Psoas muscle (tissue), 8 donors: ENCODE data around the gene ATP13A5. TPM values are rescaled to one million over a fixed set of nuclear protein-coding genes. Genes with fewer than 3 reads are reported as not detected.

ENCODE experiments used
- ATAC-seq, 4 donors: fragments of 200-7000 bp; cut with Tn5 transposase; one replicate each; pipeline ENCODE4 v1.9.1; 2020; ENCODE audit warnings: moderate library complexity in 3 of 4, mild to moderate bottlenecking in 2 of 4
- DNase-seq, 2 donors: peaks; one replicate each; pipeline ENCODE4 v3.0.0-alpha.2; 2020
- H3K27ac ChIP-seq: fragments of 200-600 bp; one replicate; pipeline ENCODE4 v1.8.0; 2022
- H3K27me3 ChIP-seq, 3 donors: fragments of 200-600 bp in 1 of 3; one replicate each; pipeline versions ENCODE4 v1.6.1 to v1.8.0; 2013 to 2022; ENCODE audit warnings: low read length in 2 of 3, mild to moderate bottlenecking in 2 of 3, moderate library complexity in 1 of 3; ENCODE audit not compliant: insufficient read depth in 3 of 3
- H3K36me3 ChIP-seq, 2 donors: fragments of 200-600 bp in 1 of 2; one replicate each; pipeline versions ENCODE4 v1.6.1 to v1.8.0; 2013 to 2022; ENCODE audit warnings: low read depth in 1 of 2, mild to moderate bottlenecking in 1 of 2, moderate library complexity in 1 of 2; ENCODE audit not compliant: insufficient read depth in 1 of 2
- H3K4me1 ChIP-seq: fragments of 200-600 bp; one replicate; pipeline ENCODE4 v1.8.0; 2022
- H3K4me3 ChIP-seq: fragments of 200-600 bp; one replicate; pipeline ENCODE4 v1.8.0; 2022; ENCODE audit warnings: mild to moderate bottlenecking
- H3K9me3 ChIP-seq: fragments of 200-600 bp; one replicate; pipeline ENCODE4 v1.8.0; 2022
- WGBS, 3 donors: extraction: QIAGEN DNeasy Blood & Tissue Kit; methylation state at CpG; one replicate each; pipeline versions ENCODE4 v1.1.6 to v1.1.7; 2013; 5-methylcytosine and 5-hydroxymethylcytosine counted together
- intact Hi-C, 2 donors: fragments of 100-400 bp; cut with DNase I; formaldehyde crosslinking; loops; one replicate each; pipeline versions ENCODE4 v1.11.0 to v1.14.2; 2022
- polyA plus RNA-seq, 3 donors: library from polyadenylated mRNA; stranded (reverse); fragments of 200-250 nt; gene quantifications; one replicate each; pipeline ENCODE4 v1.2.3, GENCODE V29; 2013
- total RNA-seq, 4 donors: library from RNA; stranded (reverse); fragmentation: NEBNext Ultra II Directional in 2 of 4; extraction: Animal tissue kit (Norgen Biotek cat#: 25700) in 2 of 4; gene quantifications; one replicate each; pipeline versions ENCODE4 v1.2.1 to v1.2.4, GENCODE V29; 2021 to 2023
- TF ChIP-seq, protein P1 (sequence below): fragments of 200-600 bp; IDR thresholded peaks from one replicate; pipeline ENCODE4 v1.8.0; 2022; ENCODE audit warnings: antibody characterized with exemption
- donor health status: healthy with polysubstance abuse.
- donor health status: DM: no; HTN: no; CAD: no; lungs with moderate emphysema.
- donor health status: Bipolar disorder and iron deficiency.
- donor health status: healthy.
- donor health status: DM: yes; HTN: yes; CAD: no.
- donor health status: DM: no; HTN: no; CAD: no.
- donor health status: DM: no; HTN: no; CAD: no.
- donor health status: DM: yes; HTN: yes; CAD: no.

Gene ATP13A5
- total and polyA plus RNA-seq, 7 donors = 0.07 TPM; not detected in 6

- ATAC-seq (no peak), DNase-seq (no peak)
- Histone ChIP-seq H3K4me1 (peaks cover 22% of the 10 kb centered on the region), H3K4me3 (no peak overlapping the region), H3K36me3 (no peaks in the 10 kb centered on the region), H3K27me3 (no peaks in the 10 kb centered on the region), H3K9me3 (no peaks in the 10 kb centered on the region), H3K27ac (no peak overlapping the region)
- intact Hi-C loops = no loop called here
- TF ChIP-seq, protein P1, sequence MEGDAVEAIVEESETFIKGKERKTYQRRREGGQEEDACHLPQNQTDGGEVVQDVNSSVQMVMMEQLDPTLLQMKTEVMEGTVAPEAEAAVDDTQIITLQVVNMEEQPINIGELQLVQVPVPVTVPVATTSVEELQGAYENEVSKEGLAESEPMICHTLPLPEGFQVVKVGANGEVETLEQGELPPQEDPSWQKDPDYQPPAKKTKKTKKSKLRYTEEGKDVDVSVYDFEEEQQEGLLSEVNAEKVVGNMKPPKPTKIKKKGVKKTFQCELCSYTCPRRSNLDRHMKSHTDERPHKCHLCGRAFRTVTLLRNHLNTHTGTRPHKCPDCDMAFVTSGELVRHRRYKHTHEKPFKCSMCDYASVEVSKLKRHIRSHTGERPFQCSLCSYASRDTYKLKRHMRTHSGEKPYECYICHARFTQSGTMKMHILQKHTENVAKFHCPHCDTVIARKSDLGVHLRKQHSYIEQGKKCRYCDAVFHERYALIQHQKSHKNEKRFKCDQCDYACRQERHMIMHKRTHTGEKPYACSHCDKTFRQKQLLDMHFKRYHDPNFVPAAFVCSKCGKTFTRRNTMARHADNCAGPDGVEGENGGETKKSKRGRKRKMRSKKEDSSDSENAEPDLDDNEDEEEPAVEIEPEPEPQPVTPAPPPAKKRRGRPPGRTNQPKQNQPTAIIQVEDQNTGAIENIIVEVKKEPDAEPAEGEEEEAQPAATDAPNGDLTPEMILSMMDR = no peak
- WGBS, 3 donors = 81 to 93% (median 89%) methylated on average over 3 of the region's 3 CpGs
These were observed 64.4 kb downstream of the ATP13A5 start for GRCh38 chr3:193314161-193314560.

GRCh38 chr3:193313061-193313958, 65.2 kb downstream of the ATP13A5 start:
- Histone ChIP-seq H3K9me3 (no peaks in the 10 kb centered on the region), H3K4me3 (no peak overlapping the region), H3K27ac (no peak overlapping the region), H3K36me3 (no peaks in the 10 kb centered on the region), H3K4me1 (peaks cover 22% of the 10 kb centered on the region), H3K27me3 (no peaks in the 10 kb centered on the region)
- ATAC-seq = no peak
- no peak for DNase-seq
- TF ChIP-seq, protein P1 = no peak
- intact Hi-C loops = no loop called here
- 85 to 91% (median 88%) methylated on average over 3 of the region's 3 CpGs for WGBS, 3 donors

DNA sequence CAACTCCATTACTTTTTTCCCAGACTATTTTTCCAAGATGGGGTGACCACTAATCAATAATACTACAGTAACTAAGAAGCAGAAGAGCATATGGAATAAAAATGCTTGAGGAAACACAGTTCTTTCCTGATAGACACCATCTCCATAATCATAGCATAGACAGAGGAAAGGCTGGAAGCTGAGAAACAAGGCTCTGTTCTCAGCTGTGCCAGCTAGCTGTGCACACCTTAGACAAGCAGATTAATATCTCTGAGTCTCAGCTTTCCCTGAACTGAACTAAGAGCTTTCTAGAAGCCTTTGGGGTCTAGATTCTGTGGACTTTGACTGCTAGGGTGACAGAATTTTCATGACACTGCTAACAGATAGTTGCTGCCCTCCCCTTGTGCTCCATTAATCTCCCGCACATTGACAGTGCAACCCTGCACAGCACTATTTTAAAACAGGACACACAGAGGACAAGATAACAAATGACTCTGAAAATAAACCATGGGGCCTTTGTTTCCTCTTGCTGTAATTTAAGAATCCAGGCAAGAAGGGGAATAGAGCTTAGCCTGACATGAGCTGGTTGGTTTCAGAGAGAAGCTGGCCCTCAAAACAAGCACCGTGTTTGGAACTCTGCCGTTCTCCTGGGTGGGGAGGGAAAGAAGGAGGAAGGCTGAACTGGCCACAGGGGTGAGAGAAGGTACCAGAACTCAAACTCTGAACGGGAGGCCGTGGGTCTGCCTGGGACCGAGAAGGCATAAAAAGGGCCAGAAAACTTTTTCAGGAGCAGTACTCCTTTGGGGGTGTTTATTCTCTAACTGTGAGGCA, 67.4 kb downstream of the ATP13A5 start:
- 23 to 41% (median 36%) methylated on average over 6 of the region's 6 CpGs for WGBS, 3 donors
- intact Hi-C loops = no loop called here

DNA sequence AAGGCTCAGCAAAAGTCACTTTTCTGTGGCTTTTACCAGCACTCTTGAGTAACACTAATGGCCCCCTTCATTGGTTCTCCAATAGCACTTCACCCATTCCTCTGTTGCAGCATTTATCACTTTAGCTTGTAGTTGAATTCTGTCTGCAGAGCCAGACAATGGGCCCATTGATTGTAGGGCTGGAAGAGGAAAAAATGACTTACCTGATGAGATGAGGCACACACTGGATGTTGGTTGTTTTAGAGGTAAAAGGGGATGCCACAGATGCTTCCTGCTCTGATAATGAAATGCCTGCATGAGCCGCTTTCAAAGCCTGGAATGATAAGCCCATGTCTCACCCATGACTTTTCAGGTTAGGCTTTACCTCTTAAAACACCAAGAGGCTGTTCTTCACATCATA, 73.2 kb downstream of the ATP13A5 start:
- DNase-seq (no peak), ATAC-seq (no peak)
- Histone ChIP-seq H3K4me3 (no peak overlapping the region), H3K27ac (no peak overlapping the region), H3K27me3 (no peaks in the 10 kb centered on the region), H3K9me3 (no peaks in the 10 kb centered on the region), H3K4me1 (no peaks in the 10 kb centered on the region), H3K36me3 (no peaks in the 10 kb centered on the region)
- intact Hi-C loops = no loop called here
- TF ChIP-seq, protein P1 = no peak
- WGBS, 3 donors = 76 to 88% (median 79%) methylated on average over 1 of the region's 1 CpG

More for the DNA sequence above, 67.4 kb downstream of the ATP13A5 start:
- Histone ChIP-seq H3K27ac (peak overlapping the region; percentile 59), H3K4me3 (no peak overlapping the region), H3K27me3 (no peaks in the 10 kb centered on the region), H3K4me1 (peaks cover 12% of the 10 kb centered on the region), H3K9me3 (no peaks in the 10 kb centered on the region), H3K36me3 (no peaks in the 10 kb centered on the region)
- ATAC-seq = peak; percentile 64 to 93 (median 78)
- DNase-seq = no peak
- TF ChIP-seq, protein P1 = no peak
